Smooth muscle cell (in vitro differentiated cells): ENCODE data around the gene DSCAM. TPM values are rescaled to one million over a fixed set of nuclear protein-coding genes. Genes with fewer than 3 reads are reported as not detected.
"Not testable (repeated sequence)": the region's sequence is repeated elsewhere in the genome, so short reads cannot be mapped to it uniquely, and the experiment has no call there.

Experiments
- DNase-seq: peaks from one replicate; lab custom pipeline; 2025; ENCODE audit not compliant: unreplicated experiment; lab: John Stamatoyannopoulos, UW
- H2AFZ ChIP-seq: fragments of 200-600 bp; sonication (generic); 2 replicates; pipeline ENCODE4 v1.6.0; 2016; ENCODE audit warnings: antibody characterized with exemption, low read depth, mild to moderate bottlenecking
- H3F3A ChIP-seq: fragments of 200-600 bp; sonication (generic); 2 replicates; pipeline ENCODE4 v1.6.0; 2017; ENCODE audit warnings: antibody characterized with exemption, low read depth
- H3K27ac ChIP-seq: fragments of 200-600 bp; sonication (generic); 2 replicates; pipeline ENCODE4 v1.5.1; 2016; ENCODE audit warnings: low read depth, mild to moderate bottlenecking
- H3K27me3 ChIP-seq: fragments of 200-600 bp; sonication (generic); 2 replicates; pipeline ENCODE4 v1.6.1; 2016; ENCODE audit warnings: low read depth, mild to moderate bottlenecking
- H3K36me3 ChIP-seq: fragments of 200-600 bp; sonication (generic); 2 replicates; pipeline ENCODE4 v1.5.1; 2016; ENCODE audit warnings: low read depth
- H3K4me1 ChIP-seq: fragments of 200-600 bp; sonication (generic); 2 replicates; pipeline ENCODE4 v1.5.1; 2016; ENCODE audit warnings: low read depth
- H3K4me2 ChIP-seq: fragments of 200-600 bp; sonication (generic); 2 replicates; pipeline ENCODE4 v1.6.0; 2016; ENCODE audit warnings: mild to moderate bottlenecking
- H3K4me3 ChIP-seq: fragments of 200-600 bp; sonication (generic); 2 replicates; pipeline ENCODE4 v1.5.1; 2016; ENCODE audit warnings: mild to moderate bottlenecking
- H3K79me2 ChIP-seq: fragments of 200-600 bp; sonication (generic); 2 replicates; pipeline ENCODE4 v1.6.0; 2016; ENCODE audit warnings: low read depth, mild to moderate bottlenecking
- H3K9ac ChIP-seq: fragments of 200-600 bp; sonication (generic); 2 replicates; pipeline ENCODE4 v1.6.0; 2016; ENCODE audit warnings: low read depth
- H3K9me3 ChIP-seq: fragments of 200-600 bp; sonication (generic); replicated peaks from 2 replicates; pipeline ENCODE4 v1.5.1; 2016; ENCODE audit warnings: low read depth
- H4K20me1 ChIP-seq: fragments of 200-600 bp; sonication (generic); 2 replicates; pipeline ENCODE4 v1.6.0; 2016; ENCODE audit warnings: low read depth
- WGBS: methylation state at CpG from one replicate; pipeline ENCODE4 v1.1.7; 2016; ENCODE audit warnings: low lambda C conversion rate; 5-methylcytosine and 5-hydroxymethylcytosine counted together
- polyA plus RNA-seq: library from polyadenylated mRNA; unstranded; fragments of >200 nt; fragmentation: Nextera tagmentation; extraction: Ambion mirVana; gene quantifications from 2 replicates; pipeline ENCODE4 v1.2.1, GENCODE V29; 2016
- total RNA-seq: library from RNA; depleted of rRNA; stranded (reverse); fragments of >200 nt; gene quantifications from 2 replicates; pipeline ENCODE4 v1.2.3, GENCODE V29; 2014
- TF ChIP-seq, protein P1 (sequence below): fragments of 200-600 bp; sonication (generic); IDR thresholded peaks from 2 replicates; pipeline ENCODE4 v1.5.1; 2017; ENCODE audit warnings: borderline replicate concordance, mild to moderate bottlenecking, antibody characterized with exemption; ENCODE audit not compliant: insufficient read depth, poor library complexity, severe bottlenecking

Gene DSCAM
- total and polyA plus RNA-seq, 2 experiments from 2014 or later, result not detected

DNA sequence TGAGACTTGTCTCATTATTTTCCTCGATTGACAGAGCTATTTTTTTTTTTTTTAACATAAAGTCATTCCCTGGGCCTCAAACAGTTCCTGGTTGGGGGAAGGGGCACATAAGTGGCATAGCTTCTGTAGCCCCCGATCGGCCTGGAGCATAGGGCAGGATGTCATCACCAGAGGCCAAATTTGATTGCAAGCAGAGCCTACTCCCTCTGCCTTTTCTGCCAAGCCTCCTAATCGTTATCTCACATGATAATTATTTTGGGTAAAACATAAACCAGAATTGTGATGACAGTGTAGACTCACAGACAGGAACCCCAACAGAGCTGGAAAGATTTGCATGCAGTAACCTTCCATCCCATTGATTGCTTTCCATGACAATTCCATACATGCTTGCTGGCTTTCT lies 574.9 kb downstream of the DSCAM start:
- Histone ChIP-seq H3K9me3 (no peaks in the 10 kb centered on the region), H3K4me1 (peaks cover 7% of the 10 kb centered on the region), H3K4me3 (no peak overlapping the region), H3K27me3 (no peaks in the 10 kb centered on the region), H3F3A (no peaks in the 10 kb centered on the region), H3K79me2 (no peaks in the 10 kb centered on the region), H2AFZ (no peak overlapping the region), H3K27ac (no peak overlapping the region), H3K36me3 (no peaks in the 10 kb centered on the region), H3K4me2 (no peak overlapping the region), H4K20me1 (no peaks in the 10 kb centered on the region), H3K9ac (no peak overlapping the region)
- TF ChIP-seq, protein P1, sequence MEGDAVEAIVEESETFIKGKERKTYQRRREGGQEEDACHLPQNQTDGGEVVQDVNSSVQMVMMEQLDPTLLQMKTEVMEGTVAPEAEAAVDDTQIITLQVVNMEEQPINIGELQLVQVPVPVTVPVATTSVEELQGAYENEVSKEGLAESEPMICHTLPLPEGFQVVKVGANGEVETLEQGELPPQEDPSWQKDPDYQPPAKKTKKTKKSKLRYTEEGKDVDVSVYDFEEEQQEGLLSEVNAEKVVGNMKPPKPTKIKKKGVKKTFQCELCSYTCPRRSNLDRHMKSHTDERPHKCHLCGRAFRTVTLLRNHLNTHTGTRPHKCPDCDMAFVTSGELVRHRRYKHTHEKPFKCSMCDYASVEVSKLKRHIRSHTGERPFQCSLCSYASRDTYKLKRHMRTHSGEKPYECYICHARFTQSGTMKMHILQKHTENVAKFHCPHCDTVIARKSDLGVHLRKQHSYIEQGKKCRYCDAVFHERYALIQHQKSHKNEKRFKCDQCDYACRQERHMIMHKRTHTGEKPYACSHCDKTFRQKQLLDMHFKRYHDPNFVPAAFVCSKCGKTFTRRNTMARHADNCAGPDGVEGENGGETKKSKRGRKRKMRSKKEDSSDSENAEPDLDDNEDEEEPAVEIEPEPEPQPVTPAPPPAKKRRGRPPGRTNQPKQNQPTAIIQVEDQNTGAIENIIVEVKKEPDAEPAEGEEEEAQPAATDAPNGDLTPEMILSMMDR, result no peak
- no peak for DNase-seq
- WGBS, result 62% methylated on average over 4 of the region's 4 CpGs

DNA sequence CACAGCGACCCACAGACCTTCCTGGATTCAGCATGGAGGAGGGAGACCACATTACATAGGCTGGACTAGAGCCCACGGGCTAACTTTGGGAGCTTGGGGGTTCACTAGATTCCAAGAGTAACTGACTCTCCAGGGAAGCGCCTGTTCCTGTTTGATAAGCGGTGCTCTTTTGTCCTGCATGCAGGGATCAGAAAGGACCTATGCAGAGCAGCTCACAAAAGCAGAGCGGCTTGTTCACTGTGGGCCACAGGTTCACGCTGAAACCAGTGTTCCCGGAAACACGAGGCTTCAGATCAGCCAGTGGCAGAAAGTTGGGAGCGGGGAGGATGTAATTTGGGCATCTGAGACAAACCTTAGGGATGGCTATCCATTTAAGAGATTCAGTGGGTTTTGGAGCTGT lies 575.8 kb downstream of the DSCAM start:
- Histone ChIP-seq H2AFZ (no peak overlapping the region), H3K27me3 (no peaks in the 10 kb centered on the region), H3K79me2 (no peaks in the 10 kb centered on the region), H3K4me1 (peaks cover 7% of the 10 kb centered on the region), H3K4me3 (no peak overlapping the region), H3K9me3 (no peaks in the 10 kb centered on the region), H3F3A (no peaks in the 10 kb centered on the region), H3K27ac (no peak overlapping the region), H3K9ac (no peak overlapping the region), H3K4me2 (no peak overlapping the region), H3K36me3 (no peaks in the 10 kb centered on the region), H4K20me1 (no peaks in the 10 kb centered on the region)
- whole genome bisulfite sequencing, result 83% methylated on average over 9 of the region's 9 CpGs
- TF ChIP-seq, protein P1, result no peak
- no peak for DNase-seq

DNA sequence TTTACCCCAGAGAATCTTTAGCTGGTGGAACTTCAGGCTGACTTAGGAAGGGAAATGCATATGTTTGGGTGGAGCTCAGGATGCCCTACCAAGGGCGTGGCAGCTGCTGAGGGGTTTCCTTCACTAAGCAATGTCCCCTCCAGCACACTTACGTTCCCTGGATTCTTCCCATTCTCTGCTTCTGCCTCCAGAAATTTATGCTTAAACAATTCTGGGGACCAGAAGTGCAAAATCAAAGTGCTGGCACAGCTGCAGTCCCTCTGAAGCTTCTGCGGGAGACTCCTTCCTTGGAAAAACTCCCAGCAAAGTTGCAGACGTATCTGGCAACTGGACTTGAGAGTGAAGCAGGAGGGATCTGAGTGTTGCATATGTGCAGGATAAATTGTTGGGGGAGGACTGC lies 576.9 kb downstream of the DSCAM start:
- Histone ChIP-seq H3K9me3 (no peaks in the 10 kb centered on the region), H4K20me1 (no peaks in the 10 kb centered on the region), H3K27me3 (no peaks in the 10 kb centered on the region), H3K9ac (no peak overlapping the region), H3K36me3 (no peaks in the 10 kb centered on the region), H2AFZ (no peak overlapping the region), H3F3A (no peaks in the 10 kb centered on the region), H3K27ac (no peak overlapping the region), H3K4me3 (no peak overlapping the region), H3K4me2 (no peak overlapping the region), H3K79me2 (no peaks in the 10 kb centered on the region), H3K4me1 (peaks cover 7% of the 10 kb centered on the region)
- 84% methylated on average over 4 of the region's 4 CpGs for WGBS
- no peak for DNase-seq
- TF ChIP-seq, protein P1, result no peak

DNA sequence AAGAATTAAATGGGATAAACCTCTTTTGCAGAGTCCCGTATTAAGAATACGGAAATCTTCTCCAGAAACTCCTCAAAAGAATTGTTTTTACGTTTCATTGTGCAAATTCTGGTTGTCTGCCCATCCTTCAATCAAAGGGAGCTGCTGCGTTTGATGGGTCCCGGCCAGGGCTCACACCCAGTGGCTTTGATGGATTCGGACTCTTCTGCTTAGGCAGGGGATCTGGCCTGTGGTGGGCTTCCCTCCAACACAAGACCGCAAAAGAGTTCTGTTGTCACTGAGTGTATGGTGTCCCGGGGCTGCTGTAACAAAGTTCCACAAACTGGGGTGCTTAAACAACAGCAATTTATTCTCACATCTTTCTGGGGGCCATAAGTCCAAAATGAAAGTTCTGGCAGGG lies 577.7 kb downstream of the DSCAM start:
- Histone ChIP-seq H3K79me2 (no peaks in the 10 kb centered on the region), H3K9me3 (no peaks in the 10 kb centered on the region), H2AFZ (no peak overlapping the region), H3K27me3 (no peaks in the 10 kb centered on the region), H3K9ac (no peak overlapping the region), H3K4me1 (peaks cover 7% of the 10 kb centered on the region), H3K36me3 (no peaks in the 10 kb centered on the region), H3F3A (no peaks in the 10 kb centered on the region), H3K27ac (no peak overlapping the region), H3K4me2 (no peak overlapping the region), H3K4me3 (no peak overlapping the region), H4K20me1 (no peaks in the 10 kb centered on the region)
- TF ChIP-seq, protein P1, result no peak
- DNase-seq, result no peak
- 88% methylated on average over 8 of the region's 8 CpGs for WGBS

DNA sequence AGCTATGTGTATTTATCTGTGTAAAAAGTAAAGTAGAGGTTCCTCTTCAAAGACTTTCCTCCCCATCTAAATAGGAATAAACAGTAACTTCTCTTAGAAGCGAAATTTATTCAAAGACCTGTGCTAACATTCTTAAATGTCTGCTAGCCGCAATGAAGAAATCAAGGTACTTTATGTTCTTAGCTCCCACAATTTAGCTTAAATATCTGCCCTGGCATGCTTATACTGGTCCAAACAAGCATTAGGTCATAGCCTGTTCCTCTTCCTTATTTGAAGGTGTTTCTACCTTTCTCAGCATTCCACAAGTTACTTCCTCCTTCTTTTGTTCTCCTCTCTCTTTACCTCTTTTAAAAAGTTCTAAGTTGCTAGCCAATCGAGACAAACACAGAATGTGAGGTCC lies 588.5 kb downstream of the DSCAM start:
- H3K4me1 ChIP-seq, H3K27ac ChIP-seq, H3K27me3 ChIP-seq, H3K36me3 ChIP-seq, DNase-seq, H3K9me3 ChIP-seq, H3K9ac ChIP-seq, H2AFZ ChIP-seq, H3F3A ChIP-seq, H3K4me3 ChIP-seq, H4K20me1 ChIP-seq, H3K79me2 ChIP-seq, H3K4me2 ChIP-seq: not testable (repeated sequence)
- 76% methylated on average over 3 of the region's 3 CpGs for WGBS
